HepG2 (cell line): ENCODE data around the gene NAV2.

Source experiments
- CTCF ChIP-seq: sonication (generic); formaldehyde crosslinking; IDR thresholded peaks from 2 replicates; pipeline ENCODE4 v1.5.0; 2020; ENCODE audit warnings: mild to moderate bottlenecking, missing genetic modification reagents, moderate library complexity
- E2F1 ChIP-seq: sonication (generic); formaldehyde crosslinking; IDR thresholded peaks from 2 replicates; pipeline ENCODE4 v1.5.0; 2020; ENCODE audit warnings: missing genetic modification reagents
- GLMP ChIP-seq: sonication (generic); formaldehyde crosslinking; IDR thresholded peaks from 2 replicates; pipeline ENCODE4 v1.9.0; 2021; ENCODE audit warnings: missing genetic modification reagents, mild to moderate bottlenecking, borderline replicate concordance
- JUNB ChIP-seq: sonication (generic); formaldehyde crosslinking; IDR thresholded peaks from 2 replicates; pipeline ENCODE4 v1.8.0; 2022; ENCODE audit warnings: missing genetic modification reagents, mild to moderate bottlenecking, borderline replicate concordance
- POLR2A ChIP-seq, 2 experiments: IDR thresholded peaks; 2 replicates each; pipeline ENCODE4 v1.6.1; 2011; ENCODE audit warnings: low read depth in 2 of 2, low read length in 2 of 2, mild to moderate bottlenecking in 1 of 2, moderate library complexity in 1 of 2; ENCODE audit not compliant: insufficient read depth in 1 of 2
- POLR2AphosphoS2 ChIP-seq: IDR thresholded peaks from 2 replicates; pipeline ENCODE4 v1.6.1; 2011; ENCODE audit warnings: low read depth, low read length, improper control_type of control experiment
- RAD21 ChIP-seq: fragments of 450-650 bp; formaldehyde crosslinking; IDR thresholded peaks from 2 replicates; pipeline ENCODE4 v1.5.0; 2020; ENCODE audit warnings: mild to moderate bottlenecking
- RFX5 ChIP-seq: IDR thresholded peaks from 2 replicates; pipeline ENCODE4 v1.6.1; 2011; ENCODE audit warnings: low read depth, low read length, improper control_type of control experiment
- TCF12 ChIP-seq, 2 experiments: fragments of 450-650 bp in 1 of 2; sonication (generic) in 1 of 2; formaldehyde crosslinking in 1 of 2; IDR thresholded peaks; 2 replicates each; pipeline versions ENCODE4 v1.6.1 to v1.8.0; 2017 to 2022; ENCODE audit warnings: antibody characterized with exemption in 1 of 2, mild to moderate bottlenecking in 1 of 2, missing genetic modification reagents in 1 of 2, moderate library complexity in 1 of 2
- ZNF777 ChIP-seq: sonication (generic); formaldehyde crosslinking; IDR thresholded peaks from 2 replicates; pipeline ENCODE4 v1.4.0; 2020; ENCODE audit warnings: missing genetic modification reagents
- ZSCAN12 ChIP-seq: sonication (generic); formaldehyde crosslinking; IDR thresholded peaks from 2 replicates; pipeline ENCODE4 v1.9.0; 2021; ENCODE audit warnings: mild to moderate bottlenecking, missing genetic modification reagents

GRCh38 chr11:19788435-19788834, 75.8 kb downstream of the NAV2 start:
- TF ChIP-seq RAD21 (CRISPR knock-in tag) (no peak), POLR2A (IDR thresholded peaks at IDR 0.05; ENCODE audit: insufficient read depth in 1 of 2, low read depth in 2 of 2, low read length in 2 of 2) (no peak), JUNB (CRISPR knock-in tag) (no peak), CTCF (CRISPR knock-in tag) (no peak), GLMP (CRISPR knock-in tag) (no peak), E2F1 (no peak), ZNF777 (CRISPR knock-in tag) (no peak), RFX5 (no peak), ZSCAN12 (CRISPR knock-in tag) (no peak), POLR2AphosphoS2 (no peak), TCF12 (IDR thresholded peaks at IDR 0.05) (no peak), TCF12 (CRISPR knock-in tag; IDR thresholded peaks at IDR 0.05) (no peak)
